Thoracic aorta (tissue), 2 donors: ENCODE measurements around the gene TBC1D20. TPM values are rescaled to one million over a fixed set of nuclear protein-coding genes. Genes with fewer than 3 reads are reported as not detected.

Experiments used
- ATAC-seq: fragments of 150-250 bp; one replicate; pipeline ENCODE4 v1.8.0; 2017; ENCODE audit warnings: low read depth; ENCODE audit not compliant: insufficient number of reproducible peaks, low FRiP score
- DNase-seq: peaks from one replicate; pipeline ENCODE4 v3.0.0-alpha.2; 2020; ENCODE audit warnings: low spot score
- H3K27ac ChIP-seq, 2 donors: fragments of 200-600 bp; sonication (generic); 1 replicate in 1 of 2; 2 replicates in 1 of 2; pipeline ENCODE4 v1.5.1; 2016; ENCODE audit warnings: mild to moderate bottlenecking in 2 of 2, moderate library complexity in 2 of 2
- H3K27me3 ChIP-seq: fragments of 200-600 bp; sonication (generic); replicated peaks from 2 replicates; pipeline ENCODE4 v1.6.0; 2016; ENCODE audit warnings: mild to moderate bottlenecking; ENCODE audit not compliant: insufficient read depth
- H3K36me3 ChIP-seq: fragments of 200-600 bp; sonication (generic); one replicate; pipeline ENCODE4 v1.5.1; 2016
- H3K4me1 ChIP-seq, 2 donors: fragments of 200-600 bp; sonication (generic); 1 replicate in 1 of 2; 2 replicates in 1 of 2; pipeline versions ENCODE4 v1.5.1 to v1.6.0; 2016; ENCODE audit warnings: low read depth in 2 of 2, mild to moderate bottlenecking in 1 of 2; ENCODE audit not compliant: control insufficient read depth in 1 of 2
- H3K4me3 ChIP-seq: fragments of 200-600 bp; sonication (generic); 2 replicates; pipeline ENCODE4 v1.5.1; 2016; ENCODE audit warnings: mild to moderate bottlenecking
- H3K9me3 ChIP-seq: fragments of 200-600 bp; sonication (generic); 2 replicates; pipeline ENCODE4 v1.5.1; 2016
- CTCF ChIP-seq: fragments of 200-600 bp; sonication (generic); IDR thresholded peaks from one replicate; pipeline ENCODE4 v1.5.1; 2019; ENCODE audit warnings: antibody characterized with exemption
- total RNA-seq, 2 donors: library from RNA; depleted of rRNA; stranded (reverse); fragments of >200 nt; gene quantifications; one replicate each; pipeline versions ENCODE4 v1.1.0 to v1.2.3, GENCODE V29; 2016

TBC1D20 gene
- total RNA-seq, 2 donors from 2014 or later, result 33.8 to 40.0 TPM

GRCh38 chr20:472889-473292, 10.6 kb upstream of the TBC1D20 start:
- ATAC-seq (no peak), DNase-seq (no peak)
- TF ChIP-seq CTCF, result no peak

GRCh38 chr20:472137-472846, 10.0 kb upstream of the TBC1D20 start:
- Histone ChIP-seq H3K4me1 (peaks cover 0 to 10% of the 10 kb centered on the region in 2 donors), H3K27ac (no peak overlapping the region), H3K9me3 (no peaks in the 10 kb centered on the region), H3K27me3 (no peaks in the 10 kb centered on the region), H3K36me3 (no peaks in the 10 kb centered on the region), H3K4me3 (no peak overlapping the region)
- TF ChIP-seq CTCF, result no peak
- no peak for ATAC-seq
- DNase-seq, result no peak

More at GRCh38 chr20:472889-473292, 10.6 kb upstream of the TBC1D20 start:
- Histone ChIP-seq H3K36me3 (no peaks in the 10 kb centered on the region), H3K27ac (no peak overlapping the region), H3K4me3 (no peak overlapping the region), H3K9me3 (no peaks in the 10 kb centered on the region), H3K27me3 (no peaks in the 10 kb centered on the region), H3K4me1 (peaks cover 0 to 10% of the 10 kb centered on the region in 2 donors)

- no peaks in the 10 kb centered on the region for H3K36me3 ChIP-seq
- H3K9me3 ChIP-seq, result no peaks in the 10 kb centered on the region
- H3K27me3 ChIP-seq, result no peaks in the 10 kb centered on the region
- ATAC-seq, result no peak
- DNase-seq, result no peak
- no peak overlapping the region for H3K27ac ChIP-seq
- no peaks in the 10 kb centered on the region for H3K4me1 ChIP-seq
- no peak overlapping the region for H3K4me3 ChIP-seq
- no peak for TF ChIP-seq CTCF
Measured at GRCh38 chr20:469746-470490, 7.6 kb upstream of the TBC1D20 start.

- H3K9me3 ChIP-seq, result no peaks in the 10 kb centered on the region
- no peak for ATAC-seq
- DNase-seq, result no peak
- no peak overlapping the region for H3K27ac ChIP-seq
- no peak for TF ChIP-seq CTCF
- H3K4me1 ChIP-seq, result peaks cover 0 to 1% of the 10 kb centered on the region in 2 donors
- no peaks in the 10 kb centered on the region for H3K36me3 ChIP-seq
- H3K27me3 ChIP-seq, result no peaks in the 10 kb centered on the region
- H3K4me3 ChIP-seq, result no peak overlapping the region
Measured at GRCh38 chr20:467755-468154, 5.4 kb upstream of the TBC1D20 start.
